Osteocyte (in vitro differentiated cells): Measurements from ENCODE around the gene G2E3. TPM values are rescaled to one million over a fixed set of nuclear protein-coding genes. Genes with fewer than 3 reads are reported as not detected.
"Not testable (repeated sequence)": the region's sequence is repeated elsewhere in the genome, so short reads cannot be mapped to it uniquely, and the experiment has no call there.

Experiments
- DNase-seq: peaks from one replicate; pipeline ENCODE4 v3.0.0; 2021; ENCODE audit warnings: mixed read lengths; ENCODE audit not compliant: unreplicated experiment; ENCODE audit errors: extremely low spot score
- H3K27ac Mint-ChIP-seq: one replicate; pipeline ENCODE4 v1.8.0; 2021; ENCODE audit warnings: mild to moderate bottlenecking, mixed read lengths; ENCODE audit not compliant: unreplicated experiment
- H3K27me3 Mint-ChIP-seq: one replicate; pipeline ENCODE4 v1.8.0; 2021; ENCODE audit warnings: mixed read lengths; ENCODE audit not compliant: unreplicated experiment
- H3K36me3 Mint-ChIP-seq: one replicate; pipeline ENCODE4 v1.8.0; 2021; ENCODE audit warnings: mixed read lengths; ENCODE audit not compliant: unreplicated experiment
- H3K4me1 Mint-ChIP-seq: one replicate; pipeline ENCODE4 v1.8.0; 2021; ENCODE audit warnings: mixed read lengths; ENCODE audit not compliant: unreplicated experiment
- H3K4me3 Mint-ChIP-seq: one replicate; pipeline ENCODE4 v1.8.0; 2021; ENCODE audit warnings: mild to moderate bottlenecking, moderate library complexity, mixed read lengths; ENCODE audit not compliant: unreplicated experiment
- H3K9me3 Mint-ChIP-seq: one replicate; pipeline ENCODE4 v1.8.0; 2021; ENCODE audit warnings: mixed read lengths; ENCODE audit not compliant: unreplicated experiment
- total RNA-seq: library from RNA; stranded (reverse); gene quantifications from 2 replicates; pipeline ENCODE4 v1.2.1, GENCODE V29; 2021
- TF ChIP-seq, protein P1 (sequence below): fragments of 200-600 bp; sonication (generic); IDR thresholded peaks from 2 replicates; pipeline ENCODE4 v1.5.0; 2021; ENCODE audit warnings: antibody characterized with exemption, mild to moderate bottlenecking, moderate library complexity

The G2E3 gene
- total RNA-seq, 1 donor from 2014 or later: 24.7 TPM

DNA sequence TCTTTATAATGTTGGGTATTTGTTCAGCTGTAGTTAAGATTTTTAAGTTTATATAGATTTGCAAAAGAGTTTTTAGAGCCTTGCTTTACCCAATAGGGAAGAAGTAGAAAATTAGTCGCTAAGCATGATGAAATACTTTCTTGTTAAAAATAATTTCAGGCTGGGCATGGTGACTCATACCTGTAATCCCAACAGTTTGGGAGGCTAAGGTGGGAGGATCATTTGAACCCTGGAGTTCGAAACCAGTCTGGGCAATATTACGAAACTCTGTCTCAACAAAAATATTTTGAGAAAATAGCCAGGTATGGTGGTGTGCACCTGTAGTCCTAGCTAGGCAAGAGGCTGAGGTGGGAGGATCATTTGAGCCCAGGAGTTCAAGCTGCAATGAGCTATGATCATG is 44.4 kb downstream of the G2E3 start:
- TF ChIP-seq, protein P1, sequence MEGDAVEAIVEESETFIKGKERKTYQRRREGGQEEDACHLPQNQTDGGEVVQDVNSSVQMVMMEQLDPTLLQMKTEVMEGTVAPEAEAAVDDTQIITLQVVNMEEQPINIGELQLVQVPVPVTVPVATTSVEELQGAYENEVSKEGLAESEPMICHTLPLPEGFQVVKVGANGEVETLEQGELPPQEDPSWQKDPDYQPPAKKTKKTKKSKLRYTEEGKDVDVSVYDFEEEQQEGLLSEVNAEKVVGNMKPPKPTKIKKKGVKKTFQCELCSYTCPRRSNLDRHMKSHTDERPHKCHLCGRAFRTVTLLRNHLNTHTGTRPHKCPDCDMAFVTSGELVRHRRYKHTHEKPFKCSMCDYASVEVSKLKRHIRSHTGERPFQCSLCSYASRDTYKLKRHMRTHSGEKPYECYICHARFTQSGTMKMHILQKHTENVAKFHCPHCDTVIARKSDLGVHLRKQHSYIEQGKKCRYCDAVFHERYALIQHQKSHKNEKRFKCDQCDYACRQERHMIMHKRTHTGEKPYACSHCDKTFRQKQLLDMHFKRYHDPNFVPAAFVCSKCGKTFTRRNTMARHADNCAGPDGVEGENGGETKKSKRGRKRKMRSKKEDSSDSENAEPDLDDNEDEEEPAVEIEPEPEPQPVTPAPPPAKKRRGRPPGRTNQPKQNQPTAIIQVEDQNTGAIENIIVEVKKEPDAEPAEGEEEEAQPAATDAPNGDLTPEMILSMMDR: no peak

DNA sequence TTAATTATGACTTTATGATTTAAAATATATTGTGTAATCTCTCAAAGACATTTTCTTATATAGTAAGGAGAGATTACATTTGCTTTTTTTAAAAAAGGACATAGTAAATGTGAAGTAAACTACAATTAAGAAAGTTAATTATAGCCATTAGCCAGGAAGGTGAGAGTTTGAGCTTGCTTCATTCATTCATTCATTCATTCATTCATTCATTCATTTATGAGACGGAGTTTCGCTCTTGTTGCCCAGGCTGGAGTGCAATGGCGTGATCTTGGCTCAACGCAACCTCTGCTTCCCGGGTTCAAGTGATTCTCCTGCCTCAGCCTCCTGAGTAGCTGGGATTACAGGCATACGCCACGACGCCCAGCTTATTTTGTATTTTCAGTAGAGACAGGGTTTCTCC is 45.7 kb downstream of the G2E3 start:
- not testable (repeated sequence) for H3K4me1 Mint-ChIP-seq, DNase-seq, H3K4me3 Mint-ChIP-seq, H3K27ac Mint-ChIP-seq, H3K9me3 Mint-ChIP-seq, H3K27me3 Mint-ChIP-seq
- H3K36me3 Mint-ChIP-seq: peaks cover 35% of the 10 kb centered on the region

More for the DNA sequence above, 44.4 kb downstream of the G2E3 start:
- Mint-ChIP-seq H3K4me3 (no peak overlapping the region), H3K27ac (no peak overlapping the region), H3K27me3 (no peaks in the 10 kb centered on the region), H3K36me3 (peaks cover 39% of the 10 kb centered on the region), H3K9me3 (no peaks in the 10 kb centered on the region), H3K4me1 (peaks cover 2% of the 10 kb centered on the region)
- no peak for DNase-seq

DNA sequence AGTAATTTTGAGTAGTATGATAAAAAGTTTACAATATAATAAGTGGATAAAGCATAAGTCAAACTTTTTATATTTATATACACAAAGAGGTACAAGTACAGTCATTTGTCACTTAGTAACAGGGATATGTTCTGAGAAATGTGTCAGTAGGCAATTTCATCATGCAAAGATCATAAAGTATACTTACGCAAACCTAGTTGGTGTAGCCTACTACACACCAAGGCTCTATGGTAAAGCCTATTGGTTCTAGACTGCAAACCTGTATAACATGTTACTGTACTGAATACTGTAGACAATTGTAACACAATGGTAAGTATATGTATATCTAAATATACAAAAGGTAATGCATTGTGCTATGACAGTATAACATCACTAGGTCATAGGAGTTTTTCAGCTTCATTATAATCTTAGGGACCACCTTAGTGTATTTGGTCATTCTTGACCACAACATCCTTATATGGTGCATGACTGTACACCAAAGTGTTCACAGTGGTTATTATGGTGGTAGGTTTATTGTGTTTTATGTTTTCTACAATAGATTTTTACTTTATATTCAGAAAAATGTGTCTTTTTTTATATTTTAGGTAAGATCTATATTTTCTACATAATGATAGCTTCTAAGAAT is 48.3 kb downstream of the G2E3 start:
- no peaks in the 10 kb centered on the region for H3K27me3 Mint-ChIP-seq
- no peak overlapping the region for H3K27ac Mint-ChIP-seq
- TF ChIP-seq, protein P1: no peak
- no peak overlapping the region for H3K4me3 Mint-ChIP-seq
- peaks cover 25% of the 10 kb centered on the region for H3K4me1 Mint-ChIP-seq
- no peak for DNase-seq
- peaks cover 23% of the 10 kb centered on the region for H3K36me3 Mint-ChIP-seq
- H3K9me3 Mint-ChIP-seq: no peaks in the 10 kb centered on the region

- Mint-ChIP-seq H3K27ac (peak overlapping the region; percentile 61), H3K9me3 (no peaks in the 10 kb centered on the region), H3K27me3 (no peaks in the 10 kb centered on the region), H3K4me1 (peaks cover 25% of the 10 kb centered on the region), H3K4me3 (no peak overlapping the region), H3K36me3 (peaks cover 18% of the 10 kb centered on the region)
- DNase-seq: no peak
- TF ChIP-seq, protein P1: peak; percentile 10
These were observed 49.6 kb downstream of the G2E3 start for GRCh38 chr14:30608533-30609006.

DNA sequence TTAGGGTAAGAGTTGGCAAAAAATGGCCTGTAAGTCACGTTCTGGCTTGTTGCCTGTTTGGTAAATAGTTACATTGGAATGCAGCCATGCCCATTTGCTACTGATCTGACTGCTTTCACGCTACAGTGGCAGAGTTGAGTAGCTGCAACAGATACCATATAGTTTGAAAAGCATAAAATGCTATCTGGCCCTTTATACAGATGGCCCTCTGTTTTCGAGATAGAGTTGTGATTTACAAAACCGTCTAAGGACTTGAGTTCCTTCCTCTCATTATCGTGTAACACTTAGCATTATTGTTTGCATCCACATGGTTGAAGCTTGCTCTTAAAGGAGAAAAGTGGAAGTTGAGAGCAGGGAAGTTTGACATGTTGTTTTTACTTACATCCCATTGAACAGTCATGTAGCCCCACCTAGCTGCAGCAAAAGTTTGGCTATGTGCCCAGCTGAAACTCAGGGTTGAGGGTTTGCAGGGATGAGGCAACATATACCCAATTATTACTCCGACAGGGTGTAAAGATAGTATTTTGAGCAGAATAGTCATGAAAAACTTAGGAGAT is 51.9 kb downstream of the G2E3 start:
- H3K27ac Mint-ChIP-seq: peak overlapping the region; percentile 59
- peaks cover 25% of the 10 kb centered on the region for H3K4me1 Mint-ChIP-seq

More for the DNA sequence above, 51.9 kb downstream of the G2E3 start:
- TF ChIP-seq, protein P1: peak; percentile 63
- no peaks in the 10 kb centered on the region for H3K27me3 Mint-ChIP-seq
- peaks cover 10% of the 10 kb centered on the region for H3K36me3 Mint-ChIP-seq
- H3K9me3 Mint-ChIP-seq: no peaks in the 10 kb centered on the region
- no peak for DNase-seq
- no peak overlapping the region for H3K4me3 Mint-ChIP-seq
